Measurements from ENCODE around the gene CLIC6. TPM values are rescaled to one million over a fixed set of nuclear protein-coding genes. Genes with fewer than 3 reads are reported as not detected.

Gene CLIC6
- total and polyA plus RNA-seq, 9 of the 15 experiments (the other 6 are each of a cell fraction or from before 2014, with no cell fraction given), result not detected

DNA sequence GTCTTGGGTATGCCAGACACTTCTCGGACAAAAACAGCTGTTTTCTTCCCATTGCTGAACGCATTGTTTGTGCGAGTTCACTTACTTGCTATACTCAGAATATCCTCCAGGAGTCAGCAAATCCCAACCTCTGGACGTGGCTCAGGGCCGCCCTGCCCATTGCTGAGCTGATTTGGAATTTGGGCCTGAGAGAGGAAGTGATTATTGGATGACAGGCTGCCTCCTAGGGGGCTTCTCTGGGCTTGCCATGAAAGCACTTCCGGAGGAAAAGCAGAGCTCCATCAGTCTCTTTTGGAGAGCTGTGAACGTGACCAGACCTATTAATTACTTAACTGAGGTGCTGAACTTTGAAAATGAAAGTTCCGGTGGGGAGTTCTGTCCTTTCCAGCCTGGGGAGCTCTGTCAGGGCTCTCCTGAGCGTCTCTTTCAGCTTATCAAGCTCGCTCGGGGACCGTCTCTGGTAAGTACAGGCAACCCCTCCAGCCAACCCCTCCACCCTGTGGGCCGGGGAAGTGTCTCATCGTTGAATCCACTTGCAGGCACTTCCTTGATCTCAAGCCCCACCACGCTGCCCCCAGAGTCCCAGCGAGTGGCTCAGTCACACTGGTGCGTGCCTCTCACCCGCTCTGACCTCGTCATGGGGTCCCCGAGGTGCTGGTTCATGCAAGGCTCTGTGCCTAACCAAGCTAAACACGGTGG is 76.9 kb downstream of the CLIC6 start (continued):
- TF ChIP-seq, protein P1, sequence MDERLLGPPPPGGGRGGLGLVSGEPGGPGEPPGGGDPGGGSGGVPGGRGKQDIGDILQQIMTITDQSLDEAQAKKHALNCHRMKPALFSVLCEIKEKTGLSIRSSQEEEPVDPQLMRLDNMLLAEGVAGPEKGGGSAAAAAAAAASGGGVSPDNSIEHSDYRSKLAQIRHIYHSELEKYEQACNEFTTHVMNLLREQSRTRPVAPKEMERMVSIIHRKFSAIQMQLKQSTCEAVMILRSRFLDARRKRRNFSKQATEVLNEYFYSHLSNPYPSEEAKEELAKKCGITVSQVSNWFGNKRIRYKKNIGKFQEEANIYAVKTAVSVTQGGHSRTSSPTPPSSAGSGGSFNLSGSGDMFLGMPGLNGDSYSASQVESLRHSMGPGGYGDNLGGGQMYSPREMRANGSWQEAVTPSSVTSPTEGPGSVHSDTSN (CRISPR knock-in tag; IDR thresholded peaks at IDR 0.05; ENCODE audit: low read depth), result no peak
- TF ChIP-seq, protein P1 (tag; conservative IDR thresholded peaks at IDR 0.05; ENCODE audit: low read depth), result peak; percentile 34; the same call in 1 of the 2 replicates
- TF ChIP-seq MAFK (IDR thresholded peaks at IDR 0.05; ENCODE audit: low read length) (peak; percentile 36; the same call in 1 of the 2 replicates), ZHX1 (conservative IDR thresholded peaks at IDR 0.05; ENCODE audit: low read length) (no peak), TOE1 (IDR thresholded peaks at IDR 0.05; ENCODE audit: borderline replicate concordance) (no peak), TOE1 (CRISPR knock-in tag; IDR thresholded peaks at IDR 0.05; ENCODE audit: borderline replicate concordance, low read depth) (no peak), HEY1 (CRISPR knock-in tag; IDR thresholded peaks at IDR 0.05; ENCODE audit: borderline replicate concordance) (peak; percentile 35; the same call in 1 of the 2 replicates), ZFP1 (CRISPR knock-in tag; IDR thresholded peaks at IDR 0.05) (no peak), VEZF1 (CRISPR knock-in tag; IDR thresholded peaks at IDR 0.05) (peak; percentile 33; the same call in 1 of the 2 replicates)
- TF ChIP-seq, protein P2, sequence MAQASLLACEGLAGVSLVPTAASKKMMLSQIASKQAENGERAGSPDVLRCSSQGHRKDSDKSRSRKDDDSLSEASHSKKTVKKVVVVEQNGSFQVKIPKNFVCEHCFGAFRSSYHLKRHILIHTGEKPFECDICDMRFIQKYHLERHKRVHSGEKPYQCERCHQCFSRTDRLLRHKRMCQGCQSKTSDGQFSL (CRISPR knock-in tag; IDR thresholded peaks at IDR 0.05), result no peak
- TF ChIP-seq, protein P2 (tag; IDR thresholded peaks at IDR 0.05), result no peak
